ENCODE measurements around the gene IGSF9.

Gene IGSF9

DNA sequence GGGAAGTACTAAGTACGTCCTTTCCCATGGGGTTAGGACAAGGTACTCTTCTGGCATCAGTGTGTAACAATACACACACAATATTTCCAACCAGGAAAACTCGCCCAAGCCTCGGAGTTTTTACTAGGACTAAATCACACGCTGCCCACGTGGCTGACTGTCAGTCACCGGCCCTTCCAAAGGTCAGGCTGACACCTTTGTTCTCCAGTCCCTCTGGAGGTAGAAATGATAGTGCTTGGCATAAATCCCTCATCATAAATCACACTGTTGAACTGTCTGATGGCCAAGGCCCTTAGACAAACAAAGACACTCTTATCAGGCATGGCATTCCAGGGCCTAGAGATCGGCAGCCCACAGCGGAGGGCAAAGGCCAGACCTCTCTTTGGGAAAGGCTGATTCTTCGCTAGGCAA, 25.5 kb upstream of the IGSF9 start:
- TF ChIP-seq, protein P1, sequence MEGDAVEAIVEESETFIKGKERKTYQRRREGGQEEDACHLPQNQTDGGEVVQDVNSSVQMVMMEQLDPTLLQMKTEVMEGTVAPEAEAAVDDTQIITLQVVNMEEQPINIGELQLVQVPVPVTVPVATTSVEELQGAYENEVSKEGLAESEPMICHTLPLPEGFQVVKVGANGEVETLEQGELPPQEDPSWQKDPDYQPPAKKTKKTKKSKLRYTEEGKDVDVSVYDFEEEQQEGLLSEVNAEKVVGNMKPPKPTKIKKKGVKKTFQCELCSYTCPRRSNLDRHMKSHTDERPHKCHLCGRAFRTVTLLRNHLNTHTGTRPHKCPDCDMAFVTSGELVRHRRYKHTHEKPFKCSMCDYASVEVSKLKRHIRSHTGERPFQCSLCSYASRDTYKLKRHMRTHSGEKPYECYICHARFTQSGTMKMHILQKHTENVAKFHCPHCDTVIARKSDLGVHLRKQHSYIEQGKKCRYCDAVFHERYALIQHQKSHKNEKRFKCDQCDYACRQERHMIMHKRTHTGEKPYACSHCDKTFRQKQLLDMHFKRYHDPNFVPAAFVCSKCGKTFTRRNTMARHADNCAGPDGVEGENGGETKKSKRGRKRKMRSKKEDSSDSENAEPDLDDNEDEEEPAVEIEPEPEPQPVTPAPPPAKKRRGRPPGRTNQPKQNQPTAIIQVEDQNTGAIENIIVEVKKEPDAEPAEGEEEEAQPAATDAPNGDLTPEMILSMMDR (conservative IDR thresholded peaks at IDR 0.05; ENCODE audit: low read depth) = no peak
- ChIA-PET CTCF (interaction anchor here (0.9 kb wide), 1 partner anchor 25 kb away, joined by 4 read pairs; no protein-coding TSS in a partner anchor), POLR2A (ENCODE audit: low non-redundant PET) (no interaction called here)
- H3K27ac ChIP-seq = no peak overlapping the region
- no peak for DNase-seq (ENCODE audit: low spot score)

DNA sequence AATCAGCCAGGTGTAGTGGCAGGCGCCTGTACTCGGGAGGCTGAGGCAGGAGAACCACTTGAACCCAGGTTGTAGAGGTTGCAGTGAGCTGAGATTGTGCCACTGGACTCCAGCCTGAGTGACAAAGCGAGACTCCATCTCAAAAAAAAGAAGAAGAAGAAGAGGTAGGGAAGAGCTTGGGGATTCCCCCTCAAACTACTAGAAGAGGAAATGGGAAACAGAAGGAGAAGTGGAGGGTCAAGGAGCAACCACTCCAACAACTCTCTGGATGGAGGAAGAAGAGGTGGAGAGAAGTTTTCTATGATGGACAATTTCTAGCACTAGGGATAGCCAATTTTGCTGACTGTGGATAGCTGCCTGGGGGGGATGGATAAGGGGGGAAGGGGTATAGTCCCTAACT, 23.5 kb upstream of the IGSF9 start:
- TF ChIP-seq, protein P1 (conservative IDR thresholded peaks at IDR 0.05; ENCODE audit: low read depth) = no peak
- no peak overlapping the region for H3K27ac ChIP-seq
- no peak for DNase-seq (ENCODE audit: low spot score)
- CTCF ChIA-PET = interaction anchor here (0.7 to 1.2 kb wide), 2 partner anchors 38 to 39 kb away, joined by 4 read pairs; no protein-coding TSS in a partner anchor
- POLR2A ChIA-PET (ENCODE audit: low non-redundant PET) = no interaction called here

DNA sequence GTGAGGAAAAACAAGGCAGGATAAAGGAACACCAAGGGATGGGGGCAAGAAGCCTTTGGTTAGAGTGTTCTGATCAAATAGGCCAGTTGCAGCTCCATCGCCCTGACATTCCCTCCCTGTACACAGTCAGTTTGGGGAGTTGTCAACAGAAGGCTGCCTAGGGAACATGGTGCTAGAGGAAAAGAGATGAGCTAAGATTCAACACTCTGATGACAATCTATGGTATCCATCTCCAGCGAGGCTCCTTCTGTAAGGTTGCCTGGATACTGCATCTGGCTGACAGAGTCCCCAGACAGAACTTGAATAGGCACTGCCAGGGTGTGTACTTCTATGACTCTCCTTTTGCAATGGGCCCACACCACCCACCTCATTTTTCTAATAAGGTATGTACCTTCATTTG, 19.9 kb upstream of the IGSF9 start:
- TF ChIP-seq, protein P1 (conservative IDR thresholded peaks at IDR 0.05; ENCODE audit: low read depth) = no peak
- CTCF ChIA-PET = no interaction called here
- no peak for DNase-seq (ENCODE audit: low spot score)
- POLR2A ChIA-PET (ENCODE audit: low non-redundant PET) = no interaction called here
- no peak overlapping the region for H3K27ac ChIP-seq

DNA sequence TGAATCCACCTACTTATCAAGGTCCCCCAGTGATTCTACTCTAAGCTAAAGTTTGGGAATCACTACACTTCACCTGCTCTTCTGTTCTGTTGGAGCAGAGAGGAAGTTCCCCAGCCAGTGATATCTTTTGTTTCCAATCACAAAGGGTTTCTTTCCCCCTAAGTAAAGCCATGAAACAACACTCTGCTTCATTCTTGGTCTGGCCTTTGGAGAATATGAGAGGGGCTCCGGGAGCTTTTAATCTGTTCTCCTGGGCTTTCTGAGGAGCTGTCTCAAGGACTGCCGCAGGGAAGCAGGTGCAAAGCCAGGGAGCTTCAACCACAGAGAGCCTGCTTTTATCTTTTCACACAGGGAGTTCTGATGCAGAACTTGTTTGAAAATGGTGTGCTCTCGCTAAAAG, 18.7 kb upstream of the IGSF9 start:
- DNase-seq (ENCODE audit: low spot score) = no peak
- ChIA-PET CTCF (interaction anchor here (0.8 to 0.9 kb wide), 2 partner anchors 13 to 165 kb away, joined by 4 read pairs; no protein-coding TSS in a partner anchor), POLR2A (ENCODE audit: low non-redundant PET) (no interaction called here)
- no peak overlapping the region for H3K27ac ChIP-seq
- TF ChIP-seq, protein P1 (conservative IDR thresholded peaks at IDR 0.05; ENCODE audit: low read depth) = no peak

DNA sequence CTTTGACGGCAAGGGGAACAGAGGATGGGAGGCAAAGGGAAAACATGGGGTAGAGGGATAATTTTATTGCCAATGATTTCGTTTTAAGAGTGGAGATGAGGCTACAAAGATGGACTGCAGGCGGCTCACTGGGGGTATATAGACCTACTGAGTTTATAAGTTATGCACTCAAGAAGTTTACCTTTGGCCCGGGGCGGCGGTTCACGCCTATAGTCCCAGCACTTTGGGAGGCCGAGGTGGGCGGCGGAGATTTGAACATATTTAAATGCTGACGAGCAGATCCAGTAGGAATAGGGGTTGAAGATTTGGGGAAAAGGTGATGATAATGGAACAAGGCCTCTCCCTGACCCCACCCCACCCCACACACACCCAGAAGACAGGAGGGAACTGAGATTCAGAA, 16.8 kb upstream of the IGSF9 start:
- no peak for DNase-seq (ENCODE audit: low spot score)
- ChIA-PET POLR2A (ENCODE audit: low non-redundant PET) (no interaction called here), CTCF (no interaction called here)
- TF ChIP-seq, protein P1 (conservative IDR thresholded peaks at IDR 0.05; ENCODE audit: low read depth) = no peak
- peak overlapping the region; percentile 96 for H3K27ac ChIP-seq

DNA sequence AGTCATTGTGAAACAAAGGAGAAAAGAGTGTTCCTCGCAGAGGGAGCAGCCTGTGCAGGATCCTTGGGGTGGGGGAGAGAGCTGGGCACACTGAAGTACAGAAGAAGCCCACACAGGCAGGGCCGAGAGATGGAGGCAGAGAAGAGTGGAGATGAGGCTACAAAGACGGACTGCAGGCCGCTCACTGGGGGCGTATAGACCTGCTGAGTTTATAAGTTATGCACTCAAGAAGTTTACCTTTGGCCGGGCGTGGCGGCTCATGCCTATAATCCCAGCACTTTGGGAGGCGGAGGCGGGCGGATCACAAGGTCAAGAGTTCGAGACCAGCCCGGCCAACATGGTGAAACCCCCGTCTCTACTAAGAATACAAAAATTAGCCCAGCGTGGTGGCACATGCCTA, 16.2 kb upstream of the IGSF9 start:
- POLR2A ChIA-PET (ENCODE audit: low non-redundant PET) = interaction anchor here (0.6 kb wide), 1 partner anchor 43 kb away, joined by 3 read pairs; no protein-coding TSS in a partner anchor
- TF ChIP-seq, protein P1 (conservative IDR thresholded peaks at IDR 0.05; ENCODE audit: low read depth) = no peak
- H3K27ac ChIP-seq = peak overlapping the region; percentile 96

More for the DNA sequence above, 16.2 kb upstream of the IGSF9 start:
- no peak for DNase-seq (ENCODE audit: low spot score)
- CTCF ChIA-PET = no interaction called here

Data from RWPE1 (cell line).